ENCODE data around the gene CASP5. TPM values are rescaled to one million over a fixed set of nuclear protein-coding genes. Genes with fewer than 3 reads are reported as not detected.

Gene CASP5
- total RNA-seq, 1 donor from 2014 or later, result not detected

DNA sequence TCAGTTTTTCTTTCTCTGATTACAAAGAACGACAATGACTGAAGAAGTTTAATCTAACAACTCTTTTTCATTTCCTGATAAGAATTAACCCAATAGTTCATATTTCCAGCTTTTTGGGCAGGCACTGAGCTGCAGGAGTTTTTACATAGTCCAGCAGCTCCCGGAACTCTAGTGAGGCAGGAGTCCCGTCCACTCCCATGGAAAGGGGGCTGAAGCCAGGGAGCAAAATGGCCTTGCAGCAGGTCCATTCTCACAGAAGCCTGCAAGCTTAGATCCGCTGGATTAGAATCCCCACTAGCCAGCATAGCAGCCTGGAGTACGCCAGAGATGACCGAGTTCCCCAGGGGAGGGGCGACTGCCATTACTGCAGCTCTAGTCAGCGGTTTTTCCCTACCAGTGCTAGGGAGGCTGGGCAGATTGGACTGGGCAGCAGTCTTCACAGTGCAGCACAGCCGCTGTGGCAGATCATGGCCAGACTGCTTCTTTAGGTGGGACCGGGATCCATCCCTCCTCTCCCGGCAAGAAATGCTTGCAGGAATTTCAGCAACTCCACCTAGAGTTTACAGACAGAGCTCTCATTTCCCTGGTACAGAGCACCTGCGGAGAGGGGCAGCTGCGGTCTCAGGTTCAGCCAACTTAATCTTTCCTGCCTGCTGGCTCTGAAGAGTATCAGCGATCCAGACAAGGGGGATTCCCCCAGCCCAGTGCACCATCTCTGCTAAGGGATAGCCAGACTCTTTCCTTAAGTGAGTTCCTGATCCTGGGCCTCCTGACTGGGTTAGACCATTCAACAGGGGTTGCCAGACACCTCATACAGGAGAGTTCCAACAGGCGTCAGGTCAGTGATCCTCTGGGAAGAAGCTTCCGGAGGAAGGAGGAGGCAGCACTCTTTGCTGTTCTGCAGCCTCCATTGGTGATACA is 53.9 kb downstream of the CASP5 start:
- Histone ChIP-seq H3K27me3 (ENCODE audit: control insufficient read depth, insufficient read depth, low read length) (no peaks in the 10 kb centered on the region), H3K36me3 (ENCODE audit: control insufficient read depth, insufficient read depth, low read length) (no peaks in the 10 kb centered on the region), H3K4me3 (ENCODE audit: low read depth, low read length) (no peak overlapping the region)
- TF ChIP-seq, protein P1, sequence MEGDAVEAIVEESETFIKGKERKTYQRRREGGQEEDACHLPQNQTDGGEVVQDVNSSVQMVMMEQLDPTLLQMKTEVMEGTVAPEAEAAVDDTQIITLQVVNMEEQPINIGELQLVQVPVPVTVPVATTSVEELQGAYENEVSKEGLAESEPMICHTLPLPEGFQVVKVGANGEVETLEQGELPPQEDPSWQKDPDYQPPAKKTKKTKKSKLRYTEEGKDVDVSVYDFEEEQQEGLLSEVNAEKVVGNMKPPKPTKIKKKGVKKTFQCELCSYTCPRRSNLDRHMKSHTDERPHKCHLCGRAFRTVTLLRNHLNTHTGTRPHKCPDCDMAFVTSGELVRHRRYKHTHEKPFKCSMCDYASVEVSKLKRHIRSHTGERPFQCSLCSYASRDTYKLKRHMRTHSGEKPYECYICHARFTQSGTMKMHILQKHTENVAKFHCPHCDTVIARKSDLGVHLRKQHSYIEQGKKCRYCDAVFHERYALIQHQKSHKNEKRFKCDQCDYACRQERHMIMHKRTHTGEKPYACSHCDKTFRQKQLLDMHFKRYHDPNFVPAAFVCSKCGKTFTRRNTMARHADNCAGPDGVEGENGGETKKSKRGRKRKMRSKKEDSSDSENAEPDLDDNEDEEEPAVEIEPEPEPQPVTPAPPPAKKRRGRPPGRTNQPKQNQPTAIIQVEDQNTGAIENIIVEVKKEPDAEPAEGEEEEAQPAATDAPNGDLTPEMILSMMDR (IDR thresholded peaks at IDR 0.05; ENCODE audit: insufficient read depth, low read length, poor library complexity, severe bottlenecking), result no peak
- no peak for DNase-seq (ENCODE audit: low read depth)

DNA sequence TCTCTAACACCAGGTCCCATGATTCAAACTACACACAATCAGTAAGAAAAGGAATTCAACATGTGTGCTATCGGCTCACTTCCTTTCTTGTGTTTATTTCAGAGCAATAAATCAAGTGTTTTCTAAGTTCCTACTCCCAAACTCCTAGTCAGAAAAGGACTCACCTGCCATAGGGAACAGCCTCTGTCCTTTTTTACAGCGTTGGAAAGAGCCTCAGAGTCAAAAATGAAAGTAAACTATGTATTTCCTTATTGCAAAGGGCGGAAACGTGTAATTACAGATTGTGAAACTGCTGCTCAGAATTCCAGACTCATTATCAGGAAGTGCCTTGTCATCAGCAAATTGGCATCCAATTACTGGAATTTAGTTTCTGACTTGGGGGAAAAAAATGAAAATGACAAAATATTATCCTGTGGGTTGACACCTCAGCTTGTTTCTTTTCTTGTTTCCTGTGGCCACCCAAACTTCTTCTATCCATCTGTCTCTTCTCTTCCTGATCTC is 54.6 kb downstream of the CASP5 start, which contains the start of gene CASP4:
Gene CASP4, minus strand, starts transcription at position 220 of the 501 bp plus-strand sequence. Its CDS starts 49 bp downstream, at position 171.
- DNase-seq (ENCODE audit: low read depth), result no peak
- TF ChIP-seq, protein P1 (IDR thresholded peaks at IDR 0.05; ENCODE audit: insufficient read depth, low read length, poor library complexity, severe bottlenecking), result no peak

DNA sequence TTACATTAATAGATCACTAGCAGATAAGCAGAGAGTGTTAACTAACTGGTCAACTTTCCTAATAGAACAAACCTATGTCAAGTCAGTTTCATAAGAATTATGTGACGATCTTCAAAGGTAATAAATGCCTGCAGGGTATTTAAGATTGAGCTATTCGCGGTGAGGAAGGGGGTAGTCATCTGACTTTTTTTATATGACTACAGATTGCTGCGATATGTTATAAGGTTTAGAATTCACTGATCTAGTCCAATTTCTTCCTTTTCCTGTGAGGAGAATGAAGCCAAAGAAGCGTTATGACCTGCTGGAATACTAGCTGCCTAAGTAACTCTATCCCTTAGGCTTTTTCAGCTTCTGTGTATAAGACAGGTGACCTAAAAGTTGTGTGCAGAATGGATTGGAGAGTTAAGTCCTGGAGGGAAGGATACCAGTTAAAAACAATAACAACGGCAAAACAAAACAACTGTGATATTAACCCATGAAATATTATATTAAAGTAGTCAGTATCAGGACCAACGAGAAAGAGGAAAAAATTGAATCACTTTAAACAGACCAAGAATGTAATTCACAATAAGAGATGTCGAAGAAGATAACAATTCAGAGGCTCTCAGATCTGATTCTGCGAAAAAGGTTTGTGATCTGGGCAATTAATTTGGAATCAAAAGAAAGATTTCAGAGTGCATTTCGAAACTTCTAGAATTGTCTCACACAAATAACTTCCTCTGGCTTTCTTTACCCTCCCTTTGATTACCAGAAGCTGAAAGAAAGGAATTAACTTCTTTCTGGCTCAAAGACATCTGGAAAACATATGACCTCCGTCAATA is 55.2 kb downstream of the CASP5 start:
- H3K36me3 ChIP-seq (ENCODE audit: control insufficient read depth, insufficient read depth, low read length), result no peaks in the 10 kb centered on the region
- no peak for DNase-seq (ENCODE audit: low read depth)
- TF ChIP-seq, protein P1 (IDR thresholded peaks at IDR 0.05; ENCODE audit: insufficient read depth, low read length, poor library complexity, severe bottlenecking), result no peak

More for the DNA sequence above, 54.6 kb downstream of the CASP5 start, which contains the start of gene CASP4:
- no peaks in the 10 kb centered on the region for H3K36me3 ChIP-seq (ENCODE audit: control insufficient read depth, insufficient read depth, low read length)
- peak within 1 kb of the TSS; percentile 36 for H3K4me3 ChIP-seq (ENCODE audit: low read depth, low read length)
- H3K27me3 ChIP-seq (ENCODE audit: control insufficient read depth, insufficient read depth, low read length), result no peaks in the 10 kb centered on the region

DNA sequence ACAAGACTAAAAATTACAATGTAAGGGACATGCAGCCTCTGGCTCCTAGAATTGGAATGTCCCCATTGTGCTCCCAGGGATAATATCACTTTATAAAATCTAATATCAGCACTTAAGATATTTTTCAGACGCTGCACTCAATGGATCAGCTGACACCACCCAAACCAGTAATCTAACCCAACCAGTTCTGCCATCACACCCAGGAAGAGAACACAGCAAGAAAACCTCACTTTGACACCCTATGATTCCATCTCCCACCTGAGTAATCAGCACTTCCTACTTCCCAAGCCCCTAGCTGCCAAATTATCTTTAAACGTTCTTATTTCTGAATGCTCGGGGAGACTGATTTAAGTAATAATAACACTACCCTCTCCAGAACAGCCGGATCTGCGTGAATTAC is 57.2 kb downstream of the CASP5 start:
- TF ChIP-seq, protein P1 (IDR thresholded peaks at IDR 0.05; ENCODE audit: insufficient read depth, low read length, poor library complexity, severe bottlenecking), result no peak
- Histone ChIP-seq H3K36me3 (ENCODE audit: control insufficient read depth, insufficient read depth, low read length) (no peaks in the 10 kb centered on the region), H3K27me3 (ENCODE audit: control insufficient read depth, insufficient read depth, low read length) (no peaks in the 10 kb centered on the region), H3K4me3 (ENCODE audit: low read depth, low read length) (no peak overlapping the region)
- DNase-seq (ENCODE audit: low read depth), result no peak

More for the DNA sequence above, 55.2 kb downstream of the CASP5 start:
- Histone ChIP-seq H3K4me3 (ENCODE audit: low read depth, low read length) (peak overlapping the region; percentile 36), H3K27me3 (ENCODE audit: control insufficient read depth, insufficient read depth, low read length) (no peaks in the 10 kb centered on the region)

DNA sequence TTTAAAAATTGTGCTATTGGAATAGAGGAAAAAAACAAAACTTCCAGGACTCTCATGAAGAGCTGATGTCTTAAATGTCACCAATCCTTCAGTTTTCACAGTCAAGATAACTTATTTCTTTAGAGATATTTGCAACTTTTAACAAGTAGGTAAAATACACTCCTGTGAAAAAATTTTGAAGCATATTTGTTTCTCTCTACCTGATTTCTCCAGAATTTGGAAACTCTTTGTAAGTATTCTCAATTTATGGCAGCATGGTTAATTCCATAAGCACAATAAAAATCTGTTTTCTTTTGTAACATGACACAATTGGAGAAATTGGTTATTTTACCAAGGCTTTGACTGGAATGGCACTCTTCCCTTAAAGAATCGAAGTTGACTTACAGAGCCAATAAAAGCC is 58.7 kb downstream of the CASP5 start:
- DNase-seq (ENCODE audit: low read depth), result no peak
- H3K36me3 ChIP-seq (ENCODE audit: control insufficient read depth, insufficient read depth, low read length), result no peaks in the 10 kb centered on the region
- H3K4me3 ChIP-seq (ENCODE audit: low read depth, low read length), result no peak overlapping the region
- no peaks in the 10 kb centered on the region for H3K27me3 ChIP-seq (ENCODE audit: control insufficient read depth, insufficient read depth, low read length)
- TF ChIP-seq, protein P1 (IDR thresholded peaks at IDR 0.05; ENCODE audit: insufficient read depth, low read length, poor library complexity, severe bottlenecking), result no peak

All from kidney epithelial cell (primary cell).